Activated naive CD4-positive, alpha-beta T cell treated with anti-CD3 and anti-CD28 coated beads, Interleukin-2, amount 50 U/mL, for 72 hours (primary cell): Measurements from ENCODE around the gene FPR3. TPM values are rescaled to one million over a fixed set of nuclear protein-coding genes. Genes with fewer than 3 reads are reported as not detected.
"Not testable (repeated sequence)": the region's sequence is repeated elsewhere in the genome, so short reads cannot be mapped to it uniquely, and the experiment has no call there.

Source experiments
- ATAC-seq, 2 donors: fragments of 150-1000 bp; cut with Tn5 transposase; 2 replicates each; pipeline ENCODE4 v1.10.0; 2021; ENCODE audit warnings: mild to moderate bottlenecking in 2 of 2, moderate library complexity in 2 of 2
- DNase-seq, 2 donors: peaks; one replicate each; pipeline ENCODE4 v3.0.0; 2021 to 2022; ENCODE audit warnings: low spot score in 2 of 2
- H3K27ac Mint-ChIP-seq, 2 donors: one replicate each; pipeline ENCODE4 v1.8.0; 2022; ENCODE audit warnings: mild to moderate bottlenecking in 2 of 2, mixed read lengths in 2 of 2
- H3K36me3 Mint-ChIP-seq, 2 donors: one replicate each; pipeline ENCODE4 v1.8.0; 2022; ENCODE audit warnings: mixed read lengths in 2 of 2
- H3K9me3 Mint-ChIP-seq, 2 donors: one replicate each; pipeline ENCODE4 v1.8.0; 2022; ENCODE audit warnings: mixed read lengths in 2 of 2
- total RNA-seq, 2 donors: library from RNA; stranded (reverse); gene quantifications; one replicate each; pipeline ENCODE4 v1.2.3, GENCODE V29; 2022

The FPR3 gene
- not detected for total RNA-seq

GRCh38 chr19:51794885-51795490, at the start of gene FPR3:
TSS of gene FPR3 (plus strand) at chr19:51795157. CDS start at chr19:51823749, 28,592 bp downstream.
- DNase-seq (no peak), ATAC-seq (no peak)
- Mint-ChIP-seq H3K9me3 (peaks cover 7 to 22% of the 10 kb centered on the region in 2 donors), H3K27ac (no peak within 1 kb of the TSS), H3K36me3 (peaks cover 5% of the 10 kb centered on the region in 2 donors)

- DNase-seq (no peak), ATAC-seq (no peak)
- Mint-ChIP-seq H3K36me3 (no peaks in the 10 kb centered on the region), H3K27ac (no peak overlapping the region), H3K9me3 (no peaks in the 10 kb centered on the region)
Observed at GRCh38 chr19:51746731-51747130, 48.2 kb upstream of the FPR3 start.

GRCh38 chr19:51749979-51750378, 45.0 kb upstream of the FPR3 start:
- no peak for DNase-seq
- Mint-ChIP-seq H3K27ac (no peak overlapping the region), H3K9me3 (no peaks in the 10 kb centered on the region), H3K36me3 (no peaks in the 10 kb centered on the region)
- no peak for ATAC-seq

- DNase-seq, result no peak
- H3K36me3 Mint-ChIP-seq, result peaks cover 0 to under 1% of the 10 kb centered on the region in 2 donors
- no peak overlapping the region for H3K27ac Mint-ChIP-seq
- no peak for ATAC-seq
- H3K9me3 Mint-ChIP-seq, result no peaks in the 10 kb centered on the region
Observed at GRCh38 chr19:51750400-51751094, 44.4 kb upstream of the FPR3 start.

- Mint-ChIP-seq H3K36me3 (peaks cover 0 to 4% of the 10 kb centered on the region in 2 donors), H3K27ac (no peak within 1 kb of the TSS), H3K9me3 (no peaks in the 10 kb centered on the region)
- ATAC-seq, result no peak
- DNase-seq, result no peak
Observed at GRCh38 chr19:51751655-51752054, 43.3 kb upstream of the FPR3 start, which contains the start of gene FPR1. TSS of gene FPR1 (minus strand) at chr19:51751878. CDS start at chr19:51746994, 4,884 bp downstream.

- DNase-seq, result no peak
Observed at GRCh38 chr19:51754109-51754508, 40.8 kb upstream of the FPR3 start.

GRCh38 chr19:51754770-51755169, 40.2 kb upstream of the FPR3 start:
- DNase-seq, result no peak
- Mint-ChIP-seq H3K27ac (no peak overlapping the region), H3K9me3 (no peaks in the 10 kb centered on the region), H3K36me3 (peaks cover 0 to 4% of the 10 kb centered on the region in 2 donors)
- ATAC-seq, result no peak

More at GRCh38 chr19:51754109-51754508, 40.8 kb upstream of the FPR3 start:
- no peak overlapping the region for H3K27ac Mint-ChIP-seq
- H3K9me3 Mint-ChIP-seq, result no peaks in the 10 kb centered on the region
- H3K36me3 Mint-ChIP-seq, result peaks cover 0 to 4% of the 10 kb centered on the region in 2 donors
- ATAC-seq, result no peak

- H3K27ac Mint-ChIP-seq, result no peak overlapping the region
- H3K36me3 Mint-ChIP-seq, result peaks cover 0 to 4% of the 10 kb centered on the region in 2 donors
- DNase-seq (no peak), ATAC-seq (no peak)
- H3K9me3 Mint-ChIP-seq, result no peaks in the 10 kb centered on the region
Observed at GRCh38 chr19:51755571-51755970, 39.4 kb upstream of the FPR3 start.

GRCh38 chr19:51760697-51761356, 34.1 kb upstream of the FPR3 start, which contains the start of gene FPR2:
TSS of gene FPR2 (plus strand) at chr19:51761180. CDS start at chr19:51768659, 7,479 bp downstream.
- Mint-ChIP-seq H3K27ac (no peak within 1 kb of the TSS), H3K9me3 (peaks cover 0 to 4% of the 10 kb centered on the region in 2 donors), H3K36me3 (peaks cover 0 to 11% of the 10 kb centered on the region in 2 donors)
- DNase-seq (no peak), ATAC-seq (no peak)

GRCh38 chr19:51761696-51762095, 33.3 kb upstream of the FPR3 start:
- Mint-ChIP-seq H3K9me3 (peaks cover 0 to 4% of the 10 kb centered on the region in 2 donors), H3K36me3 (peaks cover 0 to 10% of the 10 kb centered on the region in 2 donors), H3K27ac (no peak overlapping the region)
- DNase-seq (no peak), ATAC-seq (no peak)

- no peak for DNase-seq
- Mint-ChIP-seq H3K27ac (no peak overlapping the region), H3K9me3 (peaks cover 0 to 4% of the 10 kb centered on the region in 2 donors), H3K36me3 (peaks cover 0 to 10% of the 10 kb centered on the region in 2 donors)
- no peak for ATAC-seq
Observed at GRCh38 chr19:51765086-51765485, 29.9 kb upstream of the FPR3 start.

- ATAC-seq (no peak), DNase-seq (no peak)
- no peak overlapping the region for H3K27ac Mint-ChIP-seq
- H3K36me3 Mint-ChIP-seq, result peaks cover 0 to 10% of the 10 kb centered on the region in 2 donors
- peaks cover 0 to 4% of the 10 kb centered on the region in 2 donors for H3K9me3 Mint-ChIP-seq
Observed at GRCh38 chr19:51766461-51766860, 28.5 kb upstream of the FPR3 start.

- ATAC-seq (no peak), DNase-seq (no peak)
- Mint-ChIP-seq H3K36me3 (no peaks in the 10 kb centered on the region), H3K9me3 (peaks cover 0 to 3% of the 10 kb centered on the region in 2 donors), H3K27ac (no peak overlapping the region)
Observed at GRCh38 chr19:51771376-51772130, 23.4 kb upstream of the FPR3 start.

- ATAC-seq, result no peak
- no peaks in the 10 kb centered on the region for H3K36me3 Mint-ChIP-seq
- peak overlapping the region in 1 of 2 donors; percentile 53 for H3K27ac Mint-ChIP-seq
- no peak for DNase-seq
- H3K9me3 Mint-ChIP-seq, result peaks cover 0 to 3% of the 10 kb centered on the region in 2 donors
Observed at GRCh38 chr19:51772977-51773376, 22.0 kb upstream of the FPR3 start.

- DNase-seq, ATAC-seq, H3K9me3 Mint-ChIP-seq, H3K36me3 Mint-ChIP-seq, H3K27ac Mint-ChIP-seq: not testable (repeated sequence)
Observed at GRCh38 chr19:51776561-51776960, 18.4 kb upstream of the FPR3 start.
